Endodermal cell (in vitro differentiated cells): ENCODE measurements around the gene TCP11. TPM values are rescaled to one million over a fixed set of nuclear protein-coding genes. Genes with fewer than 3 reads are reported as not detected.

Experiments
- DNase-seq: peaks from one replicate; pipeline ENCODE4 v3.0.0-alpha.2; 2017
- H3K27ac ChIP-seq: 2 replicates; pipeline ENCODE4 v1.5.1; 2013; ENCODE audit warnings: mild to moderate bottlenecking, low read depth, low read length, moderate library complexity
- H3K27me3 ChIP-seq: 2 replicates; pipeline ENCODE4 v1.6.1; 2013; ENCODE audit warnings: mild to moderate bottlenecking, low read length, moderate library complexity; ENCODE audit not compliant: insufficient read depth, control insufficient read depth, poor library complexity, severe bottlenecking
- H3K36me3 ChIP-seq: 2 replicates; pipeline ENCODE4 v1.7.0; 2013; ENCODE audit warnings: mild to moderate bottlenecking, low read length, moderate library complexity; ENCODE audit not compliant: control insufficient read depth, insufficient read depth
- H3K4me1 ChIP-seq: one replicate; pipeline ENCODE4 v1.7.0; 2013; ENCODE audit warnings: low read length; ENCODE audit not compliant: control insufficient read depth, insufficient read depth
- H3K4me3 ChIP-seq: 2 replicates; pipeline ENCODE4 v1.5.1; 2013; ENCODE audit warnings: mild to moderate bottlenecking, low read length, moderate library complexity
- H3K9ac ChIP-seq: 2 replicates; pipeline ENCODE4 v1.6.1; 2013; ENCODE audit warnings: mild to moderate bottlenecking, low read length, moderate library complexity; ENCODE audit not compliant: poor library complexity, severe bottlenecking; ENCODE audit errors: extremely low read depth
- H3K9me3 ChIP-seq: 2 replicates; pipeline ENCODE4 v1.6.1; 2013; ENCODE audit warnings: mild to moderate bottlenecking, low read length, moderate library complexity; ENCODE audit not compliant: control insufficient read depth
- H3K27ac Mint-ChIP-seq: 2 replicates; pipeline ENCODE4 v1.8.0; 2020; ENCODE audit warnings: mixed read lengths
- H3K27me3 Mint-ChIP-seq: 2 replicates; pipeline ENCODE4 v1.8.0; 2021; ENCODE audit warnings: mild to moderate bottlenecking, mixed read lengths; ENCODE audit not compliant: insufficient read depth
- H3K36me3 Mint-ChIP-seq: 2 replicates; pipeline ENCODE4 v1.8.0; 2020; ENCODE audit warnings: low read depth, mixed read lengths
- H3K4me1 Mint-ChIP-seq: 2 replicates; pipeline ENCODE4 v1.8.0; 2020; ENCODE audit warnings: mixed read lengths
- H3K4me3 Mint-ChIP-seq: 2 replicates; pipeline ENCODE4 v1.8.0; 2020; ENCODE audit warnings: mild to moderate bottlenecking, moderate library complexity, mixed read lengths
- H3K9me3 Mint-ChIP-seq: 2 replicates; pipeline ENCODE4 v1.8.0; 2020; ENCODE audit warnings: mild to moderate bottlenecking, mixed read lengths
- WGBS, 2 experiments: methylation state at CpG; one replicate each; pipeline versions ENCODE4 v1.1.5 to v1.1.7; 2013; ENCODE audit warnings: missing lambda C conversion rate in 2 of 2, mixed read lengths in 1 of 2; ENCODE audit not compliant: insufficient coverage in 1 of 2, insufficient read length in 1 of 2; 5-methylcytosine and 5-hydroxymethylcytosine counted together
- total RNA-seq, 2 donors: library from RNA; stranded (reverse); fragmentation: NEBNext Ultra II Directional in 1 of 2; extraction: Animal tissue kit (Norgen Biotek cat#: 25700) in 1 of 2; gene quantifications; 2 replicates in 1 of 2; 3 replicates in 1 of 2; pipeline ENCODE4 v1.2.1, GENCODE V29; 2021
- TF ChIP-seq, protein P1 (sequence below): fragments of 200-600 bp; sonication (generic); conservative IDR thresholded peaks from 2 replicates; pipeline ENCODE4 v1.5.0; 2021; ENCODE audit warnings: antibody characterized with exemption, mild to moderate bottlenecking

Gene TCP11
- total RNA-seq, 2 donors from 2014 or later, result not detected

DNA sequence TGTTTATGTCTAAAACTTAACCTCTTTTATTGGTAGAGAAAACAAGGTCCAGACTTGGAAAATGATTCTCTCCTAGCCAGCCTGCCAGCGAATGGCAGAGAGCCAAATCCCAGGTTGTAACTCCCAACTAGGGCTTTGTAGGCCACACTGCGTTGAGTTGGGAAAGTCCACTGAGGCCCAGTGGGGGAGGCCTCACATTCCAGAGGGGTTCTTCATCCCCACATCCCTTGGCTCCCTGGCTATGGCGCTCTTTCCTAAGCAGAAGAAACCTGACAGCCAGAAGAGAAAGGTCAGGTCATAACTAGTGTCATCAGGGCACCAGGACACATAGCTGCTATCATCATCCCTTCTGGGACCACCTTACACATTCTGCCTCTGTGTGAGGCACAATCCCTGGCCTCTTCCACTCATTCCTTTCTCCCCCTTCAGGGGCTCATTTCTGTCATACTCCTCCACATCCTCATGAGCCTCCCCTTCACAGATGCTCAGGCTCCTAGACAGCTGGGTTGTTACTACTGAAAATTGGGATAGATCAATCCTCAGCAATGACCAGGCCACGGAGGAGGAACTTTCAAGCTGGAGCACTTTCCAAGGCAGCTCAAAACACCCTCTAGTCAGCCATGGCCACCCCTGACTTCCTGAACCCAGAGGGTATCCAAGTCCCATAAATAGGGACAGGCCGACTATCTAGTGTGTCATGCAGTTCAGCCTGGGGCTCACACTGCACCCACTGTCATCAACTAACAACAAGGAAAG lies 48.6 kb downstream of the TCP11 start:
- H3K27ac ChIP-seq, result no peak overlapping the region
- H3K27ac Mint-ChIP-seq, result peak overlapping the region; percentile 11

DNA sequence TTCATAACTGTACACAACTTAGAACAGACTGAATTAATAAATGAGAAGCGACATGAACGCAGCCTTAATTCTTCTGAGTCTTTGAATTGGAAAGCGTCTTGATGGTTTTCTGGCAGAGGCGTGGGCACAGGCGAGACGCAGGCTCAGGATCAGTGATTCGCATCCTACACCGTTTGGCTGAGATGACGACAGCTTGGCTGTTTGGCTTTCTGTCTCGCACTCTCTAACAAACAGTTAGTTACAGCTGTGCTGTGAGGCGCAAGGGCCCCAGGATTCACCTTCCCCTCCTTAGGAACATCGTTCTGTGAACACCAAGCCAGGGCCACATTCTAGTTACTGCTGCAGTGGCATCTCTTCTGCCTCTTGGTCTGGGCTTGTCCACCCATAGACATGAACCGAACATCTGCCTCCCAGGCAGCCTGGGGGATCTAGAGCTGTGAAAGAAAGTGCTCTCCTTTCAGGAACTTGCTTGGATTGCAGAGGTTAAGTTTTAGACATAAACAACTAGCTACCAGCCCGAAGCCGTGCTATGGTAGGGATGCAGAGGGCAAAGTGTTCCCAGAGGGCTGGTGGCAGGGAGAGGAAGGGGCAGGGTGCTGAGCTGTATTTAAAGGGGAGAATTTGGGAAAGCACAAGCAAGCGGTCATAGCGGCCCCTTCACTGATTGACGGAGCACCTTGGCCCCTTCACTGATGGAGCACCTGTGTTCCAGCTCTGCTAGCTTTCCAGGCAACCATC lies 49.6 kb downstream of the TCP11 start:
- DNase-seq, result peak; percentile 42
- H3K4me3 ChIP-seq, result no peak overlapping the region
- no peak overlapping the region for H3K9ac ChIP-seq
- peaks cover 28% of the 10 kb centered on the region for H3K36me3 ChIP-seq
- peak overlapping the region; percentile 72 for H3K27ac Mint-ChIP-seq
- no peaks in the 10 kb centered on the region for H3K9me3 Mint-ChIP-seq
- H3K4me1 ChIP-seq, result no peaks in the 10 kb centered on the region
- H3K9me3 ChIP-seq, result no peaks in the 10 kb centered on the region
- no peak overlapping the region for H3K4me3 Mint-ChIP-seq
- H3K27me3 ChIP-seq, result no peaks in the 10 kb centered on the region
- TF ChIP-seq, protein P1, sequence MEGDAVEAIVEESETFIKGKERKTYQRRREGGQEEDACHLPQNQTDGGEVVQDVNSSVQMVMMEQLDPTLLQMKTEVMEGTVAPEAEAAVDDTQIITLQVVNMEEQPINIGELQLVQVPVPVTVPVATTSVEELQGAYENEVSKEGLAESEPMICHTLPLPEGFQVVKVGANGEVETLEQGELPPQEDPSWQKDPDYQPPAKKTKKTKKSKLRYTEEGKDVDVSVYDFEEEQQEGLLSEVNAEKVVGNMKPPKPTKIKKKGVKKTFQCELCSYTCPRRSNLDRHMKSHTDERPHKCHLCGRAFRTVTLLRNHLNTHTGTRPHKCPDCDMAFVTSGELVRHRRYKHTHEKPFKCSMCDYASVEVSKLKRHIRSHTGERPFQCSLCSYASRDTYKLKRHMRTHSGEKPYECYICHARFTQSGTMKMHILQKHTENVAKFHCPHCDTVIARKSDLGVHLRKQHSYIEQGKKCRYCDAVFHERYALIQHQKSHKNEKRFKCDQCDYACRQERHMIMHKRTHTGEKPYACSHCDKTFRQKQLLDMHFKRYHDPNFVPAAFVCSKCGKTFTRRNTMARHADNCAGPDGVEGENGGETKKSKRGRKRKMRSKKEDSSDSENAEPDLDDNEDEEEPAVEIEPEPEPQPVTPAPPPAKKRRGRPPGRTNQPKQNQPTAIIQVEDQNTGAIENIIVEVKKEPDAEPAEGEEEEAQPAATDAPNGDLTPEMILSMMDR, result no peak
- peaks cover 27% of the 10 kb centered on the region for H3K36me3 Mint-ChIP-seq
- no peak overlapping the region for H3K27ac ChIP-seq
- H3K4me1 Mint-ChIP-seq, result peaks cover 19% of the 10 kb centered on the region
- no peaks in the 10 kb centered on the region for H3K27me3 Mint-ChIP-seq
- 95 to 98% methylated on average over 14 to 18 of the region's 18 CpGs for WGBS, 2 experiments

More for the DNA sequence above, 48.6 kb downstream of the TCP11 start:
- TF ChIP-seq, protein P1, result no peak
- H3K9me3 Mint-ChIP-seq, result no peaks in the 10 kb centered on the region
- peaks cover 20% of the 10 kb centered on the region for H3K36me3 Mint-ChIP-seq
- H3K9ac ChIP-seq, result no peak overlapping the region
- whole genome bisulfite sequencing, 2 experiments, result 93 to 98% methylated on average over 5 of the region's 5 CpGs
- no peaks in the 10 kb centered on the region for H3K4me1 ChIP-seq
- peaks cover 24% of the 10 kb centered on the region for H3K36me3 ChIP-seq
- H3K4me3 ChIP-seq, result no peak overlapping the region
- no peak overlapping the region for H3K4me3 Mint-ChIP-seq
- no peaks in the 10 kb centered on the region for H3K9me3 ChIP-seq
- peaks cover 26% of the 10 kb centered on the region for H3K4me1 Mint-ChIP-seq
- no peak for DNase-seq
- no peaks in the 10 kb centered on the region for H3K27me3 Mint-ChIP-seq
- H3K27me3 ChIP-seq, result no peaks in the 10 kb centered on the region

DNA sequence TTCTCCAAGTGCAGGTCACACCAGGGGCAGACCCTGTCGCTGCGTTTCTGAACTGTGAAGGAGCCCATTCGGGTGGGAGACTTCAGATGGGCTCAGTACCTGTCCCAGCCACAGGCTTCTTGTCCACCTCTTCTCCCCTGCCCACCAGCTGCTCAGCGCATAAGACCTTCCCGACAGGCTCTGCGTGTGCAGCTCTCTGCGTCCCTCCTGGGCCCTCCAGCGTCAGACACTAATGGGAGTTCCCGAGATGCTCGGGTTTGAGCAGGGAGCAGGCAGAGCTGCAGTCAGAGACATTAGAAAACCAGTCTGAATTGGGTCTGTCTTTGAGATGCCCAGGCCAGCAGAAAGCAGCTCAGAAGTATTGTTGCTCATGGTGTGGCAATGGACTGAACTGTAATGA lies 50.4 kb downstream of the TCP11 start:
- Histone ChIP-seq H3K36me3 (peaks cover 28% of the 10 kb centered on the region), H3K4me1 (no peaks in the 10 kb centered on the region), H3K4me3 (no peak overlapping the region), H3K9me3 (no peaks in the 10 kb centered on the region), H3K9ac (no peak overlapping the region), H3K27ac (no peak overlapping the region), H3K27me3 (no peaks in the 10 kb centered on the region)
- H3K27me3 Mint-ChIP-seq, result no peaks in the 10 kb centered on the region
- 92 to 97% methylated on average over 5 to 10 of the region's 10 CpGs for WGBS, 2 experiments
- peaks cover 12% of the 10 kb centered on the region for H3K4me1 Mint-ChIP-seq
- TF ChIP-seq, protein P1, result no peak
- H3K9me3 Mint-ChIP-seq, result no peaks in the 10 kb centered on the region
- H3K27ac Mint-ChIP-seq, result no peak overlapping the region
- DNase-seq, result peak; percentile 41
- H3K36me3 Mint-ChIP-seq, result peaks cover 33% of the 10 kb centered on the region
- H3K4me3 Mint-ChIP-seq, result no peak overlapping the region
